GM19452 (cell line): ENCODE results near the gene TMEM100.
"Not testable (repeated sequence)": the region's sequence is repeated elsewhere in the genome, so short reads cannot be mapped to it uniquely, and the experiment has no call there.

Experiments
- ATAC-seq: cut with Tn5 transposase; IDR thresholded peaks from one replicate; pipeline ENCODE4 v1.9.1; 2021; ENCODE audit not compliant: unreplicated experiment

The TMEM100 gene

DNA sequence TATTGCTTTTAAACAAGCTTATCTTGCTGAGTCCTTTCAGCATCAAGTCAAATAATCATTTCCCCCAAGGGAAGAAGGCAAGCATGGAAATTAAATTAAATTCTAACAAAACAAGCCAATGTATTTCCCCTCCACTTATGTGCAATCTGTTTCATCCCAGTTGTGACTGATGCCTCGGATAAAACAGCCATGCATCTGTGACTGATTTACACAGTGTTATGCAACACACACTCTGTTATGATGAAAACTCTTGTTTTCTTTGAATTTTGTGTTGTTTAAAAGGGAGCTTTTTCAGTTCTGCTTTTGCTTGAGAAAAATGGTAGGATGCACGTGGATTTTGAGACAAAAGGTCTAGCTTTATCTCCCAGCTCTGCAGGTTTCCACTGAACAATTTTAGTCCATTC, 32.6 kb downstream of the TMEM100 start:
- no peak for ATAC-seq

GRCh38 chr17:55689672-55690071, 33.0 kb downstream of the TMEM100 start:
- no peak for ATAC-seq

- no peak for ATAC-seq
These were observed 34.6 kb downstream of the TMEM100 start for GRCh38 chr17:55688057-55688456.

DNA sequence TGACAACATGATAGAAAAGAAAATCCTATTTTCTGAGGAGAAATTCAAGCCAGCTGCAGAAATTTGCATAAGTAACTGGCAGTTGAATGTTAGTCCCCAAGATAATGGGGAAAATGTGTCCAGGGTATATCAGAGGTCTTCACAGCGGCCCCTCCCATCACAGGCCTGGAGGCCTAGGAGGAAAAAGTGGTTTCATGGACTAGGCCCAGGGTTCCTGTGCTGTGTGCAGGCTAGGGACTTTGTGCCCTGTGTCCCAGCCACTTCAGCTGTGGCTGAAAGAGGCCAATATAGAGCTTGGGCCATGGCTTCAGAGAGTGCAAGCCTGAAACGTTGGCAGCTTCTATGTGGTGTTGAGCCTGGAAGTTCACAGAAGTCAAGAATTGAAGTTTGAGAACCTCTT, 35.6 kb downstream of the TMEM100 start:
- ATAC-seq, result no peak

DNA sequence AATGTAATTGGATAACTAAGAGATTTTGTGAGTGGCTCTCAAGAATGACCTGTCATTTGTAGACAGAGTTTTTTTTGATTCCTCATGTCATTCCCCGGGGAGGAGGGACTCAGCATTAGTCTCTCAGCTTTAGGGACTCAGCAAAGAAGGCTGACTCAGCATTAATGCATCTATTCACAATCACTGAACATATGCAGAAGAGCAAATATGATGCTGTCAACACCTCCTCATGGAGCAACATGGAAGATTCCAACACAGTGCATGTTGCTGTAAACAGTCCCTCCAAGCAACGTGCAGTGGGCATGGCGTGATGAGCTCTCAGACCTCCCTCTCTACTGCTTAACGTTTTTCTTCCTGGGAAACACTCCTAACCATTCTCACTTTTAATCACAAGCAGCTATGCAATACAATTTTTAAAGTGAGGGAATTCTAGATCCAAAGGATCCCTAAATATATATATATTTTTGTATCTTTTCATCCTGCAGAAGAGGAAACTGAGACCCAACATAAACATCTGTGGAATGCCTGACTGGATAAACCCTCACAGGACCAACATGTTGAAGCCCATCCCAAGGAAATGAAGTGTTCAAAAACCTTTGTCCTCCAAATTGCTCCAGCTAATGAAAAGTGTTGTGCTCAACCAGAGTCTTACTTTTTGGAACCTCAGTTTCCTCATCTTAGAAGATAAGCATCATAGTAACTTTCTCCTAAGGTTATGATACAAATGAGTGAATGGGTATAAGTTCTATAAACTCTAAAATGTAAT, 38.9 kb downstream of the TMEM100 start:
- no peak for ATAC-seq

GRCh38 chr17:55681342-55681700, 41.3 kb downstream of the TMEM100 start:
- ATAC-seq, result no peak

DNA sequence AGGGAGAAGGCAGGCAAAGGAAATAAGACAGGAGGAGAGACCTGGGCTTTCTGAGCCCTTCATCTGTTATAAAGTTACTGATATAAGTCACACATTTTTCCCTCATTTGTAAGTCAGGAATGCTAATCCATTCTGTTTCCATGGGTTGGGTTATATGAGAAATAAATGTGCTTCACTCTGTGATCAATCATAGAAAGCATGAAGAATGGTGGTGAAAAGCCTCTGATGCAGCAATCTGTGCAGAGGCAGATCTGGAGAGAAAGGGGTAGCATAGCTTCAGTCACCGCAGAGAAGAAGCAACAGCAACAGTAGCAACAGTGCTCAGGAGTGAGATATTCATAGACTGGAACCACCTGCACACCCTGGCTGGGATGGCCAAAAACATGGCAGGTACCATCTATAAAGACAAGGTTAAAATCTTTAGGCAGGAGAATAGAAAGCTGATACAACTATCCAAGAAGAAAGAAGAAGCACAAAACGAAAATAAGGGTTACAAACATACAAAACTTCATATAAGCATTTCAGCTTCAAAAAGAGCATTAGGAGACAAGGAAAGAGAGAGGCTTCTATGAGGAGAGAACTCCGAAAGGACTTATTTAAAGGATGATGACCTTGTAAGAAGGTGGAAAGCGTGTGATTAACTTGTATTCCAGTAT, 41.9 kb downstream of the TMEM100 start:
- ATAC-seq, result no peak

- no peak for ATAC-seq
These were observed 45.2 kb downstream of the TMEM100 start for GRCh38 chr17:55677446-55677845.

DNA sequence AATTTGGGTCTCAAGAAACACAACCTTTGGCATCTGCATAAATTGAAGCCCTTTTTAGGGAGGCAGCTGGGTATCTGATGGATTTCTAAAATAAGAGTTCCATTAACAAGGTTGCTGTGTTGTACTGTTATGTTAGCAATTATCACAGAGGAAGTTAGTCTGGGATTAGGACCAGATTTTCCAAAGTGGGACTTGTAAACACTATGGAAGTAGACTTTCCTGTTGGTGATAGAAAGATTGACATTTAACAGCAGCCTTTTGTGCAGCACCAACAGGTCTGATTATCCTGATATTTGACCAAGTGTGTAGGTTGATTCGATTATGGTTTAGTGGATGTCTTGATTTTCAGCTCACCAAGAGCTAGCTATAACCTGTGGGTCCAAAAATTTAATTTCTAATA, 46.4 kb downstream of the TMEM100 start:
- no peak for ATAC-seq

DNA sequence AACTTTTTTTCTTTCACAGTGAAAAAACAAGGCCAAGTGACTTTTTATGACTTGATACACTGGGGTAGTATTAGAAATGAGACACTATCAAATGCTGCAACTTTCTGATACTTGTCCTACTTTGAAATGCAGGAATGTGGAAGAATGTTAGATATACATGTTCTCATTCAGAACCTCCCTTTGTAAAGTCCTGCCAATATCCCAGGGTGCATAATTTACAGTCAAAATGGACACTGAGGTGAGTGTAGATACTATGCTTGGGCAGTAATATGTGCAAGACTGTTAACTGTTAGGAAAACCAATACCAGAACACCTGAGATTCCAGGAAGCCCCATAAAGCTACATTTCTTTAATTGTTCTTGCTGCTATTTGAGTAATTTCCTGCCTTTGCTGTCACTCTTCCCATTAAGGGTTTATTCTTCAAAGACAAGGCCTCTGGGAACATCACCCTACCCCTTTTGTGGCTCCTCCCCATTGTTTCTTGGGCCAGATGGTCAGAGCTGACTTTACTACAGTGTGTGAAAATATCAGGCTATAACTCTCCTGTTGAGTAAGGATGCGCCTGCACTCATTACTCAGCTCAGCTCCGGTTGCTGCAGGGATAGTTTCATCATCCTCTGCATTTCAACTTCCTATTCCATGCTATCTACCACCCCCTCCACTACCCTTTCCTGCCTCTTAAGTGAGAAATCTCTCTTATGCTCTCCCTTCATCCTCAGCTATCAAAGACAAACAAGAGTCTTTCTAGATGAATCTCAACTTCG, 48.7 kb downstream of the TMEM100 start:
- ATAC-seq, result no peak

- ATAC-seq, result no peak
These were observed 49.8 kb downstream of the TMEM100 start for GRCh38 chr17:55672585-55673501.

DNA sequence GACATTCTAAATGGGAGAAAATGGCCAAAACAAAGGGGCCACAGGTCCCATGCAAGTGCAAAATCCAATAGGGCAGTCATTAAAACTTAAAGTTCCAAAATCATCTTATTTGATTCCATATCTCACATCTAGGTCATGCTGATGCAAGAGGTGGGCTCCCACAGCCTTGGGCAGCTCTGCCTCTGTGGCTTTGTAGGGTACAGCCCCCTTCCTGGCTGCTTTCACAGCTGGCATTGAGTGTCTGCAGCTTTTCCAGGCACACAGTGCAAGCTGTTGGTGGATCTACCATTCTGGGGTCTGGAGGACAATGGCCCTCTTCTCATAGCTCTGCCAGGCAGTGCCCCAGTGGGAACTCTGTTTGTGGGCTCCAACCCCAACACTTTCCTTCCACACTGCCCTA, 50.7 kb downstream of the TMEM100 start:
- ATAC-seq, result not testable (repeated sequence)
